Activated CD4-positive, CD25-positive, alpha-beta regulatory T cell treated with anti-CD3 and anti-CD28 coated beads, Interleukin-2, amount 50 U/mL, for 16 hours (primary cell): ENCODE data around the gene SLC16A3.
A peak's percentile ranks its signal among the peaks of the same experiment; 100 is the strongest.
"Not testable (repeated sequence)": the region's sequence is repeated elsewhere in the genome, so short reads cannot be mapped to it uniquely, and the experiment has no call there.

Experiments used
- DNase-seq: peaks from one replicate; pipeline ENCODE4 v3.0.0-alpha.2; 2020; ENCODE audit warnings: low read depth, low spot score

Gene SLC16A3

GRCh38 chr17:82228842-82229697 lies at the start of gene SLC16A3:
Gene SLC16A3, plus strand, starts transcription at chr17:82229042. Its CDS starts 6,967 bp downstream, at chr17:82236009.
- no peak for DNase-seq

DNA sequence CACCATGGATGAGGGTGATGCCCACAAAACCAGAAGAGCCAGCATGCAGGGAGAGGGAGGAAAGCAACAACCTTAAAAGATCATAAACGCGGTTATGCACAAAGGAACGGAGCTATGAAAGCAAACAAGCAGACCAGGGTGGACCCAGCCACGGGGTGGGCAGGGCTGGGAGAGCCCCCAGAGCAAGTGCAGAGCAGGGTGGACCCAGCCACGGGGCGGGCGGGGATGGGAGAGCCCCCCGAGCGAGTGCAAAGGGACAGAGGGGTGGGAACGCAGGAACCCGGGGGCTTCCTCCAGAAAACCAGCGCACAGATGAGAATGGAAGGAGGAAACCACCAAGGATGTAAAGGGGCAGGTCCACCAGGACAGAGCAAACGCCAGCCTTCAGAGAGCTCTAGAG lies 49.4 kb upstream of the SLC16A3 start:
- DNase-seq = no peak

DNA sequence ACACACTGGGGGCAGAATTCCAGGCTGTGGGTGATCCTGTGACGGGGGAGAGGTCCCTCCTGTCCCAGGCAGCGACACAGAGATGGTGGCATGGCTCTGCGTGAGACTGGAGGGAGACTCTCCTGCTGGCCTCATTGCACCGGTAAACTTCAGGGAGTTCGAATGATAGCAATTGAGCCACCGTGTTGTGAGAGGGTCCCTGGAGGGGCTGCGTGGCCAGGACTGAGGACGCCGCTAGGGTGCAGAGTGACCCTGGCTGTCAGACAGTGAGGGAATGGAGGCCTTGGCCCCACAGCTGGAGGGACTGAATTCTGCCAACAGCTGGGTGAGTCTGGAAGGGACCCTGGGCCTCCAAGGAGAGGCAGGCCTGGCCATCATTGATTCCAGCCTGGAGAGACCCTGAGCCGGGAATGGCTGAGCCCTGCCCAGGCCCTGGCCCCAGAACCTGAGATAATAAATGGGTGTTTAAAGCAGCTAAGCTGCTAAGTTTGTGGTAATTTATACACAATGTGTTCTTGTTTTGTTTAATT lies 48.8 kb upstream of the SLC16A3 start:
- no peak for DNase-seq

GRCh38 chr17:82180776-82181528 lies 47.9 kb upstream of the SLC16A3 start:
- DNase-seq = no peak

DNA sequence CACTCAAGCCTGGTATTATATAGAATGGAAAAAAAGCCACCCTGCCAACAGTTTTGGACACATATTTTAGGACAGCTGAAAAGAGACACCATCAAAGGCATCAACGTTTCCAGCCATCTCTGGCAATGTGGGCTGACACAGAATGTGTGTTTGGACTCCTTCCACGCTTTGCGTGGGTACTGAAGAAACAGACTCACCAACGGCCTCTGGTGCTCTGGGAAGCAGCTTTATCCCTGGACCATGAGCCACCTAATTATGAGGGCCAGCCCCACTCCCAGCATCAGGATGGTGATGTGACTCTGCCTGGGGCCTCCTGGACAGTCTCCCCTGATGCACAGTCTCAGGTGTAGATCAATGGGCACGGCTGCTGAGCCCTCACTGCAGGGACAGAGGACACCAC lies 44.1 kb upstream of the SLC16A3 start:
- DNase-seq = no peak

GRCh38 chr17:82186221-82186620 lies 42.6 kb upstream of the SLC16A3 start:
- no peak for DNase-seq

GRCh38 chr17:82187500-82187899 lies 41.3 kb upstream of the SLC16A3 start:
- DNase-seq = no peak

- no peak for DNase-seq
Measured at GRCh38 chr17:82188001-82188961, 40.6 kb upstream of the SLC16A3 start.

DNA sequence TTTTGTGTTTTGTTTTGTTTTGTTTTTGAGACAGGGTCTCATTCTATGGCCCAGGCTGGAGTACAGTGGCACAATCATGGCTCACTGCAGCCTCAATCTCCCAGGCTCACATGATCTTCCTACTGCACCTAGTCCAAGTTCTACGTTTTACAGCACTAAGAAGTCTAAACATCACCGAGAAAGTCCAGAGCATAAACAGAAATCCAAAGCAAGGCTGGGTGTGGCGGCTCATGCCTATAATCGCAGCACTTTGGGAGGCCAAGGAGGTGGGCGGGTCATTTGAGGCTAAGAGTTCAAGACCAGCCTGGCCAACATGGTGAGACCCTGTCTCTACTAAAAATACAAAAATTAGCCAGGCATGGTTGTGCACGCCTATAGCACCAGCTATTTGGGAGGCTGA lies 35.8 kb upstream of the SLC16A3 start:
- not testable (repeated sequence) for DNase-seq

DNA sequence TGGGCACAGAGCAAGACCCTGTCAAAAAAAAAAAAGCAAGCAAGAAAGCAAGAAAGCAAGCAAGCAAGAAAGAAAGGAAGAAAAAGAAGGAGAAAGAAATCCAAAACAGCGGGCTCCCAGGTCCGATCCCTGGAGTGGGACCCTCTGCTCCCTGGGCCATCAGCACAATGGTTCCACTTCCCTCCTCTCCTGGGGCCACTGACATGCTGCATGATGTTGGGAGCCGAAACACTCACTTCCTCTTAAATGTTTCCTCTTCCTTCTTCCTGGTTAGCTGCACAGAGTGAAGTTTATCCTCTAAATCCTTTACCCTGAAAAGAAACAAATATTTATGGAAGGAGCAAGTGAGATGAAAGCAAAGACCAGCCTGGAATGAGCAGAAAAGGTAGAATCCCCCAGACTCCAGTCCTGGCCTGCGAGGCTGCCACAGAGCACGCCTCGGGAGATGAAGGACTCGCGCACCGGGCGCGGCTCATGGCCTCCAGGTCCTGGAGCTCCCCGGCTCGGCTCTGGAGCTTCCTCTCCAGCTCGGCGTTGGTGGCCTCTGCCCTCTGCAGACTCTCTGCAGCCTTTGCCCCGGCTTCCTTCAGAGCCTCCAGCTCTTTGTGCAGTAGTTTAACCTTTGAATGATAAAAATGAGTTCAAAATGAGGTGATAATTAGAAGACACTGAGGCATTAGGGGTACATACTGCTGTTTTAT lies 35.2 kb upstream of the SLC16A3 start:
- DNase-seq = no peak

- DNase-seq = no peak
Measured at GRCh38 chr17:82194765-82195164, 34.1 kb upstream of the SLC16A3 start.

DNA sequence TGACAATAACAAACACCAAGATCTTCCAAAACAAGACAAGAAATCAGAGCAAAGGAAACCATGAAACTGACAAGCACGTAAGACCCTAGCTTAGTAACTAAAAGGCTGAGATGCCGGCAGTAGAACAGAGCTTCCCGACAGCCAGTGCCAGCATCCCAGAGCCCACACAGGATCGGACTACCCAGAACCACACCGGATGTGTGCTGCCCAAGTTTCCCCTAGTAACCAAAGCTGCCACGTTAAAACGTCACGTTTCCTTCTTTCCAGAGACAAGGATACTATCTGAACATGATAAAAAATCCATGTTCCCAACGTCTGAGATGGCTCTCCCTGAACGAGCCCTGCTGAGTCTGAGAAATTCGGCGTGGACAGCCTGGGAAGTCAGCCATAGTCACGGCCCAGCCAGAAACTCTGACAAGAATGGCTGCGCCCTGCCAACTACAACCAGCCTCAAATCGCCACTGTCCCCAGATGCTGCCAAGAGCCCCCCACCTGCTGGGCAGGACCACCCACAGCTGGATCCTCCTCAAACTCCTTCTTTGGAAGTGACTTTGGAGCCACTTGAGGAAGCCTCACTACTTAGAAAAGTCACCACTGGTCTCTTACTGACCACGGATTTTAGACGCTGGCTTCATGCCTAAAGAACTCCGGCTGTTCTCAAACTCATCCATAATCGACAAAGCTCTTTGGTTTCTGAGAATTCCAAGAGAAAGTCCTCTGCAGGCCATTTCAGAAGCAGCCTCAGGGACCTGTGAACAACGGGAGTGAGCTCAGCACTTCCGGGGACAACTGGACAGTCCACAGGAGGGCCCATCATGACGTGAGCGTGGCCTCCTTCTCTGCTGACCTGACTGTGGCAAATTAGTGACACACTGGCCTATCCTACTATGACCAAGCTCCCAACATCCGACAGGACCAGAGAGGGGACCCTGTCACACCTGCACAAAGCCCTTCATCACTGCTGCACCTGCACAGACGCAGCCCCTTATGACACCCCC lies 32.9 kb upstream of the SLC16A3 start:
- DNase-seq = no peak

DNA sequence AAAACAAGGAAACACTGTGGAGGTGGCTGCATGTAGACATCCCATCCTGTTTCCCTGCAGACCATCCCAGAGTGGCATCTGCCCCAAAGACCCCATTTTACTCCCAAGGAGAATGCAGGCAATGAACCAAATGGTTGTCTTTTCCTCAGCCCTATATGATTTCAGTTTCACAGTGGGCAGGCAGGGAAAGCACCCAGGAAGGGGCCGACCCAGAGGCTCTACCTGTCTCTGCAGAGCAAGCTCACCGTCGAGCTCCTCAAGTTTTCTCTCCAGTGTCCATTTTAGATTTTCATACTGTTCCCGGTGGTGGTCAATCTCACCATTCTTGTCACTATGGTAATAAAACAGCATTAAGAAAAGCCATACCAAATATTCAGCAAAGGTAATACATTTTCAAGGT lies 30.8 kb upstream of the SLC16A3 start:
- no peak for DNase-seq

- DNase-seq = no peak
Measured at GRCh38 chr17:82199496-82199895, 29.3 kb upstream of the SLC16A3 start.

DNA sequence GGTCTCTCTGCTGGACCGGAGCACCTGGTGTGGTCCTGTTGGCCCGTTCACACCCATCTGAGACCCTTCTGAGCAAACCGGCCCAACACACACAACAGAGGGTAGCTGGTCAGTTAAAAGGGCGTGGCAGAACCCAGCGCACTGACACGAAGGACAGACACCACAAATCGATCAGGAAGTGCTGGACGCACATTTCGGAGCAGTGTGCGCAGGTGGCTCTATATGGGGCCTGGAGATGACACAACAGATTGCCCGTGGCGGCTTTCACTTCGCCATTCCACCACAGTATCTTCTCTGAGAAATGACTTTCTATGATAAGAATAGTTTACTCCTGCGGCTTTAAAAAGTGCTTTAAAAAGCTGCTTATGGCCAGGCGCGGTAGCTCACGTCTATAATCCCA lies 28.7 kb upstream of the SLC16A3 start:
- no peak for DNase-seq

- DNase-seq = peak; percentile 43
Measured at GRCh38 chr17:82200743-82201497, 27.9 kb upstream of the SLC16A3 start.

- no peak for DNase-seq
Measured at GRCh38 chr17:82201498-82201910, 27.3 kb upstream of the SLC16A3 start.

- no peak for DNase-seq
Measured at GRCh38 chr17:82202981-82203380, 25.9 kb upstream of the SLC16A3 start.

- no peak for DNase-seq
Measured at GRCh38 chr17:82203920-82204319, 24.9 kb upstream of the SLC16A3 start.
